GM21360 (cell line): ENCODE data around the gene DIPK1B.
"Not testable (repeated sequence)": the region's sequence is repeated elsewhere in the genome, so short reads cannot be mapped to it uniquely, and the experiment has no call there.

Experiments
- ATAC-seq: cut with Tn5 transposase; IDR thresholded peaks from one replicate; pipeline ENCODE4 v1.9.1; 2021; ENCODE audit warnings: mild to moderate bottlenecking, moderate library complexity; ENCODE audit not compliant: unreplicated experiment

DIPK1B gene

GRCh38 chr9:136748666-136749611 lies 36.6 kb downstream of the DIPK1B start:
- ATAC-seq, result no peak

DNA sequence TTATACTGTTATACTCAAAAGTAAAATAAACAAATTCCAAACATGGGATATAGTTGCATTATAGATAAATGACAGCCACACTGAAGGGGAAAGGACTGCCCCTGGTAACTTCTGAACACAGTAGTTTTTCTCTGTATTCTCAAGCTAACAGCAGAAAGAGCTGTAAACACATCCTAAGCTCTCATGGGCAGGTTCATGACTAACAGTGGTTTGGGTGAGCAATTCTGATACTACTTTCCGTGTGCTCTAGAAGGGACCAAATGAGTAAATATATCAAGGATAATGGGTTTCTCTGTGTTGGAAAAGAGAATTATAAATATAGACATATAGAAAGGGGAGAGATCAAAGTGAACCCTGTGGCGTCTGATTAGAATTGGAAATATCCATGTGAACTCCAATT lies 38.2 kb downstream of the DIPK1B start:
- no peak for ATAC-seq

DNA sequence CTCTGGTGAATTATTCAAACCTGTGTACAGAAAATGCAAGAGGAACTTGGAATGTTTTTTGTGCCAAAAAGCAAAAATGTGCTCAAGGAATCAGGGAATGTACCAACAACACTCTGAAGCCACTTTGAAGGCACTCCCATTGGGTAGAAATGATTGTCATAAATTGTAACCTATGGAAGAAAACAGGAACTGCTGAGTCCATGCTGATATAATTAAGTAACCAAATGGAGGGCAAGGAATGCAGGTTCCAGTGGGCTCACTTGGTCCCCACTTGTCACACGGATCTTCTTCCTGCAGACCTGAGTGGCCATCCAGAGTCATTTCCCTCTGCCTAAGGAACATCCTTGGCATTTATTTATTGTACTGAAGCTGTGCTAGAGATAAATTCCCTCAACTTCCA lies 38.9 kb downstream of the DIPK1B start:
- ATAC-seq, result no peak

- no peak for ATAC-seq
These were observed 39.4 kb downstream of the DIPK1B start for GRCh38 chr9:136751814-136752213.

- no peak for ATAC-seq
These were observed 41.1 kb downstream of the DIPK1B start for GRCh38 chr9:136753371-136754058.

- no peak for ATAC-seq
These were observed 41.7 kb downstream of the DIPK1B start for GRCh38 chr9:136754059-136754572.

GRCh38 chr9:136754626-136755301 lies 42.4 kb downstream of the DIPK1B start:
- no peak for ATAC-seq

DNA sequence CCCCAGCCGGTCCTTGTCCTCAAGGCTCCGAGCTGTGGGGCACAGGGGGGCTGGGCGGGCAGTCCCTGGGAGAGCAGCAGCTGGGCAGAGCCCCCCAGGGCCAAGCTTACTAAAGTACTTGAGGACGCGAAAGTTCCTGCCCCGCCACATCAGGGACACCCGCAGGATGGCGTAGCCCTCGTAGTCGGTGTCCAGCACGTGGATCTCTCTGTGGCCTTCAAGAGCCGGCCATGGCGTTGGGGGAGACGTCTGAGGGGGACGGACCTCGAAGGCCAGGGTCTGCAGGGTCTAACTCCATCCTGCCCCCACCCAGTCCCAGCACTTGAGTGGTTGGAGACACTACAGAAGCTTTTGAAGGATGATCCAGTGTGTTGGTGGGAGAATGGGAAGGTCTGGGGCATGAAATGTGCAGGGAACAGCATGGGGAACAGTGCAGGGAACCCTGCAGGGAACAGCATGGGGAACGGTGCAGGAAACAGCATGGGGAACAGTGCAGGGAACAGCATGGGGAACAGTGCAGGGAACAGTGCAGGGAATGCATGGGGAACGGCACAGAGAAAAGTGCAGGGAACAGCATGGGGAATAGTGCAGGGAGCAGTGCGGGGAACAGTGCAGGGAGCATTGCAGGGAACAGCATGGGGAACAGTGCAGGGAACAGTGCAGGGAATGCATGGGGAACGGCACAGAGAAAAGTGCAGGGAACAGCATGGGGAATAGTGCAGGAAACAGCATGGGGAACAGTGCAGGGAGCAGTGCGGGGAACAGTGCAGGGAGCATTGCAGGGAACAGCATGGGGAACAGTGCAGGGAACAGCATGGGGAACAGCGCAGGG lies 43.1 kb downstream of the DIPK1B start:
- ATAC-seq, result not testable (repeated sequence)

DNA sequence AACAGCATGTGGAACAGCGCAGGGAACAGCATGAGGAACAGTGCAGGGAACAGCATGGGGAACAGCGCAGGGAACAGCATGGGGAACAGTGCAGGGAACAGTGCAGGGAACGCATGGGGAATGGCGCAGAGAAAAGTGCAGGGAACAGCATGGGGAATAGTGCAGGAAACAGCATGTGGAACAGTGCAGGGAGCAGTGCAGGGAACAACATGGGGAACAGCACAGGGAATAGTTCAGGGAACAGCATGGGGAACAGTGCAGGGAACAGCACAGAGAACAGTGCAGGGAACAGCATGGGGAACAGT lies 43.7 kb downstream of the DIPK1B start:
- ATAC-seq, result no peak

GRCh38 chr9:136756836-136757235 lies 44.5 kb downstream of the DIPK1B start:
- ATAC-seq, result no peak

DNA sequence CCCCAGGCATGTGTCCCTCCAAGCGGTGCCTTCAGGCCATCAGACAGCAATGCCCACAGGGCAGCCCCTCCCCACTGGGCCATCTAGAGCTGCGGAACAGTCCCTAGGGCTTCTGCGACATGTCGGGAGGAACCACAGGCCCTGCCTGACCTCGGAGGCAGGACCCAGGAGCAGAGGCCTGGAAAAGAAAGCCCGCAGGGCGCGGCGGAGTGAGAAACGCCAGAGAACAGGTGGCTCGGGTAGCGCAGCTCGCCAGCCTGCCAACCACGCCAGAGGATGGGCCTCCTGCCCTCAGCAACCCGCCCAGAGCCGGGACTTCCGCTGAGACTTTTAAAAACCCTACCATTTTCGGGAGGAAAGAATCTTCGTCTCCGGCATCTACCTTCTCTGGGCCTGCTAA lies 45.0 kb downstream of the DIPK1B start:
- ATAC-seq, result no peak

DNA sequence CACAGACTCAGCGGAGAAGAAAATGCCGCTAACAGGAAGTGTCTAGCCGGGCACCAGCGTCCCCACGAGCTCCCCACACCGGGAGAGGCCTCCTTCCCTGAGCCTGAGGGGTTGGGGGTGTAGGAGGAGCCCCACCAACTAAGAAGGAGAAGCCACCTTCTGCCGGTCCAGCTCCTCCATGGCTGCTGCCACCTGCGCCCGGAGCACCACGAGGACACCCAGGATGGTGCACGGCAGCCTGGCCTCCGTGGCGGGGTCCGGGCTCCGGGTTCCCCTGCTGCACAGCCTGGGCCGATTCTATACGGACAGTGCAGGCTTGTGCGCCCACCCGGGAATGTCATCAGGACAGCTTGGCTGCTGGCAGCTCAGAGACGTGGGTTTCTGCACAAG lies 45.4 kb downstream of the DIPK1B start:
- ATAC-seq, result no peak

- no peak for ATAC-seq
These were observed 46.6 kb downstream of the DIPK1B start for GRCh38 chr9:136759001-136759400.

GRCh38 chr9:136759436-136760325 lies 47.3 kb downstream of the DIPK1B start:
- ATAC-seq, result no peak

DNA sequence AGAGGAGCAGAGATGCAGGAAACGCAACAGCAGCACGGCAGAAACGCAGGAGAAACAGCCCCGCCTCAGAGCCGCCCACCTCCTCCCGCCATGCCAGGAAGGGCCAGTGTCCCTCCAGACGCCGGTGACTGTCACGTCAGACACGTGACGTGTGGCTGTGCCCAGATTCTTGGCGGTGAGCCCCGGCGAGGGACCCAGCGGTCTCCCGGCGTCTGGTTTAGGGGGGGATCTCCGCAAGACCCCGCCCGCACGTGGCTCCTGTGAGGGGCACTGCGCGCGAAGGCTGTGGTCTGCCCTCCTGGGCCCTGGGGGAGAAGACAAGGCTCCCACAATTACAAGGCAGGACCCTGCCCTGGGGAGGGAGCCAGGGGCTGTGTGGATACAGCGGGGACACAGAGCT lies 48.1 kb downstream of the DIPK1B start:
- ATAC-seq, result no peak

- not testable (repeated sequence) for ATAC-seq
These were observed 48.6 kb downstream of the DIPK1B start for GRCh38 chr9:136760834-136761544.

GRCh38 chr9:136761545-136761981 lies 49.2 kb downstream of the DIPK1B start:
- no peak for ATAC-seq

GRCh38 chr9:136762221-136762691 lies 49.9 kb downstream of the DIPK1B start:
- ATAC-seq, result no peak
